ENCODE measurements around the gene NAGLU.

NAGLU gene

DNA sequence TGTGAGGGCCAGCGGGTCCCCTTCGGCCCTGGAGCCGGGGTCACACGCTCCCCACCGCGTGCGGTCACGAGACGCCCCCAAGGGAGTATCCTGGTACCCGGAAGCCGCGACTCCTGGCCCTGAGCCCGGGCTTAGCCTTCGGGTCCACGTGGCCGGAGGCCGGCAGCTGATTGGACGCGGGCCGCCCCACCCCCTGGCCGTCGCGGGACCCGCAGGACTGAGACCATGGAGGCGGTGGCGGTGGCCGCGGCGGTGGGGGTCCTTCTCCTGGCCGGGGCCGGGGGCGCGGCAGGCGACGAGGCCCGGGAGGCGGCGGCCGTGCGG is at the start of gene NAGLU:
TSS of gene NAGLU (plus strand) at position 194 of the 324 bp plus-strand sequence. CDS start at position 226, 32 bp downstream.
- H3K27ac ChIP-seq (ENCODE audit: low read depth, low read length): peak within 1 kb of the TSS; percentile 64
- H3K9me3 ChIP-seq (ENCODE audit: insufficient read depth, low read length): no peaks in the 10 kb centered on the region
- H3K27me3 ChIP-seq (ENCODE audit: low read length): no peaks in the 10 kb centered on the region
- H3K9me2 ChIP-seq (replicated peaks; ENCODE audit: insufficient read depth, low read length): no peaks in the 10 kb centered on the region
- H4K20me1 ChIP-seq (ENCODE audit: low read depth, low read length): no peaks in the 10 kb centered on the region
- peak within 1 kb of the TSS; percentile 58 for H2AFZ ChIP-seq (ENCODE audit: low read depth, low read length, severe bottlenecking)
- H3K4me2 ChIP-seq (ENCODE audit: low read depth, low read length, poor library complexity, severe bottlenecking): peak within 1 kb of the TSS; percentile 98
- peak within 1 kb of the TSS; percentile 72 for H3K4me3 ChIP-seq (ENCODE audit: insufficient read depth, low read length, poor library complexity, severe bottlenecking)
- no peaks in the 10 kb centered on the region for H3K36me3 ChIP-seq (ENCODE audit: low read length)
- no peak for TF ChIP-seq EZH2phosphoT487 (conservative IDR thresholded peaks at IDR 0.05; ENCODE audit: low read length)
- TF ChIP-seq, protein P1, sequence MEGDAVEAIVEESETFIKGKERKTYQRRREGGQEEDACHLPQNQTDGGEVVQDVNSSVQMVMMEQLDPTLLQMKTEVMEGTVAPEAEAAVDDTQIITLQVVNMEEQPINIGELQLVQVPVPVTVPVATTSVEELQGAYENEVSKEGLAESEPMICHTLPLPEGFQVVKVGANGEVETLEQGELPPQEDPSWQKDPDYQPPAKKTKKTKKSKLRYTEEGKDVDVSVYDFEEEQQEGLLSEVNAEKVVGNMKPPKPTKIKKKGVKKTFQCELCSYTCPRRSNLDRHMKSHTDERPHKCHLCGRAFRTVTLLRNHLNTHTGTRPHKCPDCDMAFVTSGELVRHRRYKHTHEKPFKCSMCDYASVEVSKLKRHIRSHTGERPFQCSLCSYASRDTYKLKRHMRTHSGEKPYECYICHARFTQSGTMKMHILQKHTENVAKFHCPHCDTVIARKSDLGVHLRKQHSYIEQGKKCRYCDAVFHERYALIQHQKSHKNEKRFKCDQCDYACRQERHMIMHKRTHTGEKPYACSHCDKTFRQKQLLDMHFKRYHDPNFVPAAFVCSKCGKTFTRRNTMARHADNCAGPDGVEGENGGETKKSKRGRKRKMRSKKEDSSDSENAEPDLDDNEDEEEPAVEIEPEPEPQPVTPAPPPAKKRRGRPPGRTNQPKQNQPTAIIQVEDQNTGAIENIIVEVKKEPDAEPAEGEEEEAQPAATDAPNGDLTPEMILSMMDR (IDR thresholded peaks at IDR 0.05; ENCODE audit: insufficient read depth, low read length, poor library complexity, severe bottlenecking): no peak
- H3K9ac ChIP-seq (ENCODE audit: low read length): peak within 1 kb of the TSS; percentile 73
- H3K79me2 ChIP-seq (ENCODE audit: insufficient read depth, low read length): peaks cover 7% of the 10 kb centered on the region; the same call in 1 of the 2 replicates
- peaks cover 26% of the 10 kb centered on the region for H3F3A ChIP-seq (ENCODE audit: insufficient read depth)

DNA sequence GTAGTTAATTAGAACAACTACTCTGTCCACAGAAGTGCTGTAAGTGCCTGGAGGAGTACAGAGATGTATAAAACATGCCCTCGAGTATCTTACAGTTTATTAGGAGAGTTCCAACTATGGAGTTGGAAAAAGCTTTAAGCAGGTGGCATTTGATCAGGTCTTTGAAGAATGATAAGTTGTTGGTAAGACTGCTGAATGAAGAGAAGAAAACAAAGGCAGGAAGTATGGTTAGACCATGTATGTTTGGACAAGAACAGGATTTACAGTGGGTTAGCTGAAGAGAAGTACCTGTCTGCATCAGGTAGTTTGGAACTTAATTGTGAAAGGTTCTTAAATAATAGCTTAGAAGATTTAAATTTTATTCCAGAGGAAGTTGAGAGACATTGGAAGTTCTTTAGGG is 48.0 kb upstream of the NAGLU start:
- Histone ChIP-seq H2AFZ (ENCODE audit: low read depth, low read length, severe bottlenecking) (no peak overlapping the region), H3K4me2 (ENCODE audit: low read depth, low read length, poor library complexity, severe bottlenecking) (no peak overlapping the region), H3K9me2 (replicated peaks; ENCODE audit: insufficient read depth, low read length) (no peaks in the 10 kb centered on the region), H3K4me3 (ENCODE audit: insufficient read depth, low read length, poor library complexity, severe bottlenecking) (no peak overlapping the region), H4K20me1 (ENCODE audit: low read depth, low read length) (no peaks in the 10 kb centered on the region), H3K36me3 (ENCODE audit: low read length) (peaks cover 14% of the 10 kb centered on the region), H3K27me3 (ENCODE audit: low read length) (no peaks in the 10 kb centered on the region), H3K9ac (ENCODE audit: low read length) (no peak overlapping the region), H3K79me2 (ENCODE audit: insufficient read depth, low read length) (no peaks in the 10 kb centered on the region), H3K9me3 (ENCODE audit: insufficient read depth, low read length) (no peaks in the 10 kb centered on the region), H3F3A (ENCODE audit: insufficient read depth) (no peaks in the 10 kb centered on the region), H3K27ac (ENCODE audit: low read depth, low read length) (no peak overlapping the region)
- TF ChIP-seq, protein P1 (IDR thresholded peaks at IDR 0.05; ENCODE audit: insufficient read depth, low read length, poor library complexity, severe bottlenecking): no peak
- TF ChIP-seq EZH2phosphoT487 (conservative IDR thresholded peaks at IDR 0.05; ENCODE audit: low read length): no peak

DNA sequence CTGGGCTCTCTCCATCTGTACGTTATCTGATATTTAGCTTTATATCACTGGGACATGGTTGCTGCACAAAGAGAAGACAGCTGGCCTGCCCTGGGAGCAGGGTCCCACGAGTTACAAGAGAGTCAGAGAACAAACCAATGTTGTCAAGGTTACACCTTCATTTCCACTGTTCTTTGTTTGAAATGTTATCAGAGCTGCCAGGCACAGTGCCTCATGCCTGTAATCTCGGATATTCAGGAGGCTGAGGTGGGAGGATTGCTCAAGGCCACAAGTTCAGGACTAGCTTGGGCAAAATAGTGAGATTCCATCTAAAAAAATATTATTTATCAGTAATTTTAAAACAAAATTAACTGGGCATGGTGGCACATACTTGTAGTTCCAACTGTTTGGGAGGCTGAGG is 42.7 kb upstream of the NAGLU start:
- Histone ChIP-seq H3K79me2 (ENCODE audit: insufficient read depth, low read length) (no peaks in the 10 kb centered on the region), H3K27me3 (ENCODE audit: low read length) (no peaks in the 10 kb centered on the region), H2AFZ (ENCODE audit: low read depth, low read length, severe bottlenecking) (no peak overlapping the region), H3K4me3 (ENCODE audit: insufficient read depth, low read length, poor library complexity, severe bottlenecking) (no peak overlapping the region), H3K4me2 (ENCODE audit: low read depth, low read length, poor library complexity, severe bottlenecking) (no peak overlapping the region), H3F3A (ENCODE audit: insufficient read depth) (no peaks in the 10 kb centered on the region), H3K27ac (ENCODE audit: low read depth, low read length) (no peak overlapping the region), H4K20me1 (ENCODE audit: low read depth, low read length) (no peaks in the 10 kb centered on the region), H3K9ac (ENCODE audit: low read length) (no peak overlapping the region), H3K9me2 (replicated peaks; ENCODE audit: insufficient read depth, low read length) (no peaks in the 10 kb centered on the region), H3K36me3 (ENCODE audit: low read length) (peaks cover 7% of the 10 kb centered on the region; the same call in 1 of the 2 replicates), H3K9me3 (ENCODE audit: insufficient read depth, low read length) (no peaks in the 10 kb centered on the region)
- TF ChIP-seq, protein P1 (IDR thresholded peaks at IDR 0.05; ENCODE audit: insufficient read depth, low read length, poor library complexity, severe bottlenecking): no peak
- TF ChIP-seq EZH2phosphoT487 (conservative IDR thresholded peaks at IDR 0.05; ENCODE audit: low read length): no peak

Measured in SU-DHL-6 (cell line).